HG03558 (cell line): ENCODE results near the gene FKBP8.
"Not testable (repeated sequence)": the region's sequence is repeated elsewhere in the genome, so short reads cannot be mapped to it uniquely, and the experiment has no call there.

Source experiments
- ATAC-seq: cut with Tn5 transposase; IDR thresholded peaks from one replicate; pipeline ENCODE4 v1.9.1; 2021; ENCODE audit warnings: moderate number of reproducible peaks; ENCODE audit not compliant: unreplicated experiment; ENCODE audit errors: extremely low read depth

FKBP8 gene

DNA sequence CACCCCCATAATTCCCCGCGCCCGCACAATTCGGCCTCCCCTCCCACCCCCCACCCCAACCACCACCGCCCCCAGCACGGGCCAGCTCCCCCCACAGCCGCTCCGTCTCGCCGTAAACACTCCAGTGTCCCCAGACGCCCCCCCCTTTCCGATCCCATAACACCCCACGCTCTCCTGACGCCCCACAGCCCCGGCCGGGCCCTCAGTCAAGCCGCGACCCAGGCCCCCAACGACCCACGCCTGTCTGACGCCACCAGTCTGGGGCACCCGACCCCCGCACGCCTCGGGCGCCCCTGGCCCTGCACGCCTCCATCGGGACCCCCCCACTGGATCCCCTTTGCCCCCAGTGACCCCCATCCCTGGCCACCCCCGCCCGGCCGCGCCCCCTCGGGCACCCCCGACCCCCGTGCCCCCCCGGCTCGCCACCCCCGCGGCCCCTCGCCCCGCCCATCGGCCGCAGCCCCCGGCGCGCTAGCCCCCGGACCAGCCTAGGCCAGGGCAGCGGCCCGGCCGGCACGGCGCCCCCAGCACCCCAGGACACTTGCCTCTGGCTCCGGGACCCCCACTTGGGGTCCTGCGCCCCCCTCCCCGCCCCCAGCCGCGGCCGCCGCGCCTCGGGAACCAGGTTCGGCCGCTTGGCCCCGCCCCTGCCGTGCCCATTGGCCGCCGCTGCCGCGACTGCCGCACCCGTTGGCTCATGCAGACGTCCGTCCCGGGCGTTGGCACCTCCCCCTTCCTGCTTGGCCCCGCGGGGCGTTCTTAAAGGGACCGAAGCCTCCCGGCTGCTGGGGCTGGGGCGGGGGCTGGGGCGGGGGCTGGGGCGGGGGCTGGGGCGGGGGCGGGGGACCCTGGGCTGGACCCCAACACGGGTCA lies at the start of gene FKBP8:
Gene FKBP8, minus strand, starts transcription at position 633 of the 873 bp plus-strand sequence. CDS start 1,603 bp downstream, outside the sequence.
- no peak for ATAC-seq

GRCh38 chr19:18592732-18593131 lies 49.4 kb upstream of the FKBP8 start:
- not testable (repeated sequence) for ATAC-seq

GRCh38 chr19:18591735-18592385 lies 48.5 kb upstream of the FKBP8 start:
- no peak for ATAC-seq

DNA sequence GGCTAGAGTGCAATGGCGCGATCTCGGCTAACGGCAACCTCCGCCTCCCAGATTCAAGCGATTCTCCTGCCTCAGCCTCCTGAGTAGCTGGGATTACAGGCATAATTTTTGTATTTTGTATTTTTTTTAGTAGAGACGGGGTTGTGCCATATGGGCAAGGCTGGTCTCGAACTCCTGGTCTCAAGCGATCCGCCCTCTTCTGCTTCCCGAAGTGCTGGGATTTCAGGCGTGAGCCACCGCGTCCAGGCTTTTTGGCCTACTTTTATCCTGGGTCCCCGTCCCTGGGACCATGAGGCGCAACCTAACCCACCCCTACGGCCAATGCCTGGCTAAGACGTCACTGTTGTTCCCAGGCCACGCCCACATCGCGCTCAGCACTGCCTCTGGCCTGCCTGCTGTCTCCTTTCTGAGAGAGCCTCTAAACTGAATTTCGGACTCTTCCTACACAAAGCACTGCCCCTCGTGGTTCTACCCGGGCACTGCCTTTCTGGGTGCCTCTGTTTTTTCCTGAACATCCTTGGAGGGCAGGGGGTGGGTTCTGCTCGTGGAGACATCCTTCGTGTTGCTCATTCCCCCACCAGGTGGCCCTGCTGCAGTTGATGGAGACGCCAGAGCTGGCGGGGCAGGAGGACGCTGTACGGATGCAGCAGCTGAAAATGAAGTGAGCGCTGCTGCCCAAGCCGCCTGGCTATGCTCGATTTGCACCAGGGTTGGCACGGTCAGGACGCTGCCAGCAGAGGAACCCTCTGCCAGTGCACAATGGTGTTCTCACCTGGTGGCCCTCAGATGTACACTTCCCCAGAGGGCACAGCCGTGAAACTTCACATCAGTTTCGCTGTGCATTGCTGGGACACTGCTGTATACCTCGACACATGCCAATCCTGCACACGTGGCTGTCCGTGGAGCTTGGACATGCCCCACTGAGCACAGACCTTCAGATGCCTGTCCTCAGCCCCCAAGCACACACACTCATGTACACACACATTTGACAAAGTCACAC lies 47.2 kb upstream of the FKBP8 start:
- no peak for ATAC-seq

- ATAC-seq: no peak
These were observed 46.3 kb upstream of the FKBP8 start for GRCh38 chr19:18589380-18590272.

- no peak for ATAC-seq
These were observed 45.4 kb upstream of the FKBP8 start, which contains the start of gene REX1BD for GRCh38 chr19:18588611-18589379. TSS of gene REX1BD (plus strand) at chr19:18588798. CDS start at chr19:18588802, 4 bp downstream.

GRCh38 chr19:18587962-18588610 lies 44.7 kb upstream of the FKBP8 start:
- no peak for ATAC-seq

DNA sequence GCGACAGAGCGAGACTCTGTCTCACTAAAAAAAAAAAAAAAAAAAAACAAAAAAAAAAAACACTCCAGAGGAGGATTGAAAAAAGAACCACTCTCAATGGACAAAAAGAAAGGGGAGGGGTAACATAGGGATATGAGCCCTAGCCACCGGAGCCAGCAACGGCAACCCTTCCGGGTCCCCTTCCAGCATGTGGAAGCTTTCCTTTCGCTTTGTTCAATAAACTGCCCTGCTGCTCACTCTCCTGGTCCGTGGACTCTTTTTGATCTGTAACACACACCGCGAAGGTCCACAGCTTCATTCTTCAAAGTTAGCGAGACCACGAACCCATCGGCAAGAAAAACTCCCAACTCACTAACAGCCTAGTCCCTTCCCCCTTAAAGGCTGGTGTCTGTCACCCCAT lies 44.2 kb upstream of the FKBP8 start:
- ATAC-seq: no peak

DNA sequence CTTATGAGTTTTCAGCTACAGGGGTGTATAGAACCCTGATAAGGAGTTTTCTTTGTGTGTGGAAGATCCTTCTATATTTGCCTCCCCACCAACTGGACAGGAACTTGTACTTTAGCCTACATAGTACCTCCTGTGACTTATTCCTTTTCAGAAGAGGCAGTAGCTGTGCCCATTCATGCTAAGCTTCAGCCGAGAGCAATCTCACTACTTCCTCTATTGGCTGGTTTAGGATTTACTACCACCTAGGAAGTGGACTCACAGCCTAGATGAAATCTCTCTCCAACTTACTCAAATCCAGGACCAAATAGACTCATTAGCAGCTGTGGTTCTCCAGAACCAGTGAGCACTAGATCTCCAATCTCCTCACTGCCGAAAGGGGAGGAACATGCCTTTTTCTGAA lies 42.9 kb upstream of the FKBP8 start:
- ATAC-seq: no peak

DNA sequence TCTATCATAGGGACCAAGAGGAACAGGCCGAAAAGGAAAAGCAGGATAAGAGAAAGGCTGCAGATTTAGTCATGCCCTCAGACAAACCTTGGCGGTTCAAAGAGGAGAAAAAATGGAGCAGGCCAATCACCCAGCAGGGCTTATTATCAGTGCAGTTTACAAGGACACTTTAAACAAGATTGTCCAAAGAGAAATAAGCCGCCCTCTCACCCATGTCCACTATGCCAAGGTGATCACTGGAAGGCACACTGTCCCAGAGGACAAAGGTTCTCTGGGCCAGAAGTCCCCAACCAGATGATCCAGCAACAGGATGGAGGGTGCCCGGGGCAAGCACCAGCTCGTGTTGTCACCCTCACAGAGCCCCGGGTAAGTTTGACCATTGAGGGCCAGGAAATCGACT lies 36.9 kb upstream of the FKBP8 start:
- no peak for ATAC-seq

- ATAC-seq: no peak
These were observed 34.1 kb upstream of the FKBP8 start for GRCh38 chr19:18577365-18577914.

GRCh38 chr19:18576383-18576782 lies 33.0 kb upstream of the FKBP8 start:
- ATAC-seq: no peak

GRCh38 chr19:18574691-18575291 lies 31.4 kb upstream of the FKBP8 start:
- no peak for ATAC-seq

- ATAC-seq: peak; percentile 72
These were observed 28.4 kb upstream of the FKBP8 start, which contains the start of gene UBA52 for GRCh38 chr19:18571564-18572344. TSS of gene UBA52 (plus strand) at chr19:18571857. CDS start at chr19:18573301, 1,444 bp downstream.

GRCh38 chr19:18568367-18568766 lies 25.0 kb upstream of the FKBP8 start:
- no peak for ATAC-seq

GRCh38 chr19:18566953-18567352 lies 23.6 kb upstream of the FKBP8 start:
- ATAC-seq: no peak
